IMR-90 (cell line): ENCODE measurements around the gene MTAP. TPM values are rescaled to one million over a fixed set of nuclear protein-coding genes. Genes with fewer than 3 reads are reported as not detected.
"Not testable (repeated sequence)": the region's sequence is repeated elsewhere in the genome, so short reads cannot be mapped to it uniquely, and the experiment has no call there.

Experiments
- ATAC-seq: fragments of 200-7000 bp; cut with Tn5 transposase; 2 replicates; pipeline ENCODE4 v1.9.1; 2020; ENCODE audit warnings: low read depth, mild to moderate bottlenecking, moderate library complexity
- BruUV-seq: library from RNA; stranded (reverse); fragments of 400-500 nt; replicated peaks from 2 replicates; lab custom pipeline; 2021; lab: Mats Ljungman, UMichigan
- CTCF ChIA-PET: fragments of 300-600 bp; formaldehyde crosslinking; extraction: SDS; loops from one replicate; lab custom pipeline; 2021; ENCODE audit warnings: antibody characterized with exemption; lab: Yijun Ruan, JAX
- POLR2A ChIA-PET: fragments of 300-600 bp; sonication (Branson Sonifier 250); formaldehyde crosslinking; loops from one replicate; lab custom pipeline; 2022; ENCODE audit warnings: antibody characterized with exemption; ENCODE audit not compliant: unreplicated experiment; lab: Charles Lee
- DNase-seq: peaks from one replicate; pipeline ENCODE4 v3.0.0; 2013
- H2AFZ ChIP-seq: replicated peaks from 2 replicates; pipeline ENCODE3; 2013; ENCODE audit warnings: low read length, mild to moderate bottlenecking; ENCODE audit not compliant: poor library complexity
- H2AK5ac ChIP-seq: 2 replicates; pipeline ENCODE4 v1.6.1; 2013; ENCODE audit warnings: low read depth, low read length, inconsistent platforms
- H2AK9ac ChIP-seq: replicated peaks from 2 replicates; pipeline ENCODE3; 2013; ENCODE audit warnings: mild to moderate bottlenecking, low read depth, low read length, moderate library complexity; ENCODE audit not compliant: poor library complexity
- H2BK120ac ChIP-seq: 2 replicates; pipeline ENCODE4 v1.6.1; 2013; ENCODE audit warnings: low read depth, low read length, inconsistent platforms
- H2BK15ac ChIP-seq: 3 replicates; pipeline ENCODE4 v1.6.1; 2013; ENCODE audit warnings: low read depth, low read length, inconsistent platforms
- H2BK20ac ChIP-seq: 2 replicates; pipeline ENCODE4 v1.6.1; 2013; ENCODE audit warnings: low read depth, mild to moderate bottlenecking, inconsistent platforms, low read length, moderate library complexity
- H2BK5ac ChIP-seq: 2 replicates; pipeline ENCODE4 v1.6.1; 2013; ENCODE audit warnings: mild to moderate bottlenecking, low read depth, low read length, inconsistent platforms; ENCODE audit not compliant: poor library complexity, severe bottlenecking
- H3K14ac ChIP-seq: replicated peaks from 2 replicates; pipeline ENCODE4 v1.6.1; 2013; ENCODE audit warnings: low read depth, low read length, inconsistent platforms
- H3K18ac ChIP-seq: 2 replicates; pipeline ENCODE4 v1.6.1; 2013; ENCODE audit warnings: low read depth, low read length, control low read depth
- H3K23ac ChIP-seq: 2 replicates; pipeline ENCODE4 v1.6.1; 2013; ENCODE audit warnings: low read depth, low read length, inconsistent platforms
- H3K27ac ChIP-seq: 2 replicates; pipeline ENCODE4 v1.5.1; 2013; ENCODE audit warnings: mild to moderate bottlenecking, control low read depth, low read length; ENCODE audit not compliant: insufficient read depth
- H3K27me3 ChIP-seq: 2 replicates; pipeline ENCODE4 v1.6.1; 2013; ENCODE audit warnings: low read length; ENCODE audit not compliant: control insufficient read depth, insufficient read depth
- H3K36me3 ChIP-seq: 2 replicates; pipeline ENCODE4 v1.6.1; 2013; ENCODE audit warnings: low read length, mixed read lengths; ENCODE audit not compliant: control insufficient read depth, insufficient read depth
- H3K4ac ChIP-seq: 2 replicates; pipeline ENCODE4 v1.6.1; 2013; ENCODE audit warnings: low read depth, low read length, inconsistent platforms
- H3K4me1 ChIP-seq: 2 replicates; pipeline ENCODE4 v1.6.1; 2013; ENCODE audit warnings: low read length, mixed read lengths; ENCODE audit not compliant: control insufficient read depth, insufficient read depth
- H3K4me2 ChIP-seq: 2 replicates; pipeline ENCODE4 v1.6.1; 2013; ENCODE audit warnings: low read depth, mild to moderate bottlenecking, control low read depth, low read length, moderate library complexity
- H3K4me3 ChIP-seq: 2 replicates; pipeline ENCODE4 v1.5.1; 2013; ENCODE audit warnings: low read depth, mild to moderate bottlenecking, control low read depth, low read length, moderate library complexity; ENCODE audit not compliant: insufficient read depth
- H3K56ac ChIP-seq: 2 replicates; pipeline ENCODE4 v1.6.1; 2013; ENCODE audit warnings: low read length, inconsistent platforms; ENCODE audit not compliant: insufficient read depth; ENCODE audit errors: extremely low read depth
- H3K79me1 ChIP-seq, 2 experiments: 2 replicates each; pipeline ENCODE4 v1.6.1; 2013; ENCODE audit warnings: low read length in 2 of 2, inconsistent platforms in 1 of 2, low read depth in 1 of 2
- H3K9ac ChIP-seq: 2 replicates; pipeline ENCODE4 v1.6.1; 2013; ENCODE audit warnings: low read depth, low read length, control low read depth
- H3K9me1 ChIP-seq: 2 replicates; pipeline ENCODE4 v1.6.1; 2013; ENCODE audit warnings: low read length, inconsistent platforms; ENCODE audit not compliant: insufficient read depth
- H3K9me3 ChIP-seq: 2 replicates; pipeline ENCODE4 v1.6.1; 2013; ENCODE audit warnings: low read length; ENCODE audit not compliant: control insufficient read depth, insufficient read depth
- H4K20me1 ChIP-seq: 2 replicates; pipeline ENCODE4 v1.6.1; 2013; ENCODE audit warnings: low read length, inconsistent platforms; ENCODE audit not compliant: insufficient read depth
- H4K5ac ChIP-seq: 2 replicates; pipeline ENCODE4 v1.6.1; 2013; ENCODE audit warnings: mild to moderate bottlenecking, low read depth, low read length, control low read depth
- H4K8ac ChIP-seq, 2 experiments: 2 replicates each; pipeline ENCODE4 v1.6.1; 2013; ENCODE audit warnings: low read depth in 2 of 2, low read length in 2 of 2, control low read depth in 1 of 2, inconsistent platforms in 1 of 2
- H4K91ac ChIP-seq: 2 replicates; pipeline ENCODE4 v1.6.1; 2013; ENCODE audit warnings: low read depth, low read length, inconsistent platforms; ENCODE audit not compliant: insufficient read depth
- WGBS, 2 experiments: methylation state at CpG; one replicate each; pipeline versions ENCODE4 v1.1.5 to v1.1.7; 2013; ENCODE audit warnings: missing lambda C conversion rate in 2 of 2; ENCODE audit not compliant: insufficient read length in 1 of 2; ENCODE audit errors: extremely low coverage in 2 of 2; 5-methylcytosine and 5-hydroxymethylcytosine counted together
- dilution Hi-C: fragments of 300-500 bp; cut with HindIII; formaldehyde crosslinking; loops from one replicate; pipeline ENCODE4 v1.14.3; 2018; ENCODE audit warnings: low sequenced_read_pairs; ENCODE audit not compliant: unreplicated experiment
- in situ Hi-C: fragments of 300-500 bp; cut with MboI; formaldehyde crosslinking; loops from 3 replicates; pipeline ENCODE4 v1.14.3; 2019; ENCODE audit warnings: low sequenced_read_pairs, inconsistent platforms, mixed read lengths
- intact Hi-C: fragments of 100-400 bp; cut with micrococcal nuclease; formaldehyde crosslinking; loops from 2 replicates; pipeline ENCODE4 v1.10.0; 2022
- polyA plus RNA-seq, 3 experiments: library from polyadenylated mRNA; depleted of rRNA; stranded (reverse); fragments of >200 nt; gene quantifications; 2 replicates each; pipeline ENCODE4 v1.2.3, GENCODE V29; 2012; ENCODE audit warnings: low replicate concordance in 1 of 3
- total RNA-seq: library from RNA; depleted of rRNA; stranded (reverse); fragments of >200 nt; gene quantifications from 2 replicates; pipeline ENCODE4 v1.2.3, GENCODE V29; 2012

Gene MTAP
- total and polyA plus RNA-seq, 2 of the 4 experiments (the other 2 are of a cell fraction): 15.7 to 50.9 TPM

GRCh38 chr9:21959268-21959667, 156.8 kb downstream of the MTAP start:
- H3K23ac ChIP-seq, POLR2A ChIA-PET, H2BK120ac ChIP-seq, H3K4me2 ChIP-seq, H3K36me3 ChIP-seq, H2BK5ac ChIP-seq, in situ Hi-C loops, intact Hi-C loops, H3K9me1 ChIP-seq, H3K56ac ChIP-seq, H3K4ac ChIP-seq, DNase-seq, H3K9ac ChIP-seq, BruUV-seq, H3K4me1 ChIP-seq, dilution Hi-C loops, H3K27ac ChIP-seq, ATAC-seq, H4K20me1 ChIP-seq, CTCF ChIA-PET, H2AFZ ChIP-seq, H4K8ac ChIP-seq, H2AK5ac ChIP-seq, H4K91ac ChIP-seq, H2AK9ac ChIP-seq, H3K4me3 ChIP-seq, H4K5ac ChIP-seq, H3K18ac ChIP-seq, H3K14ac ChIP-seq, H2BK15ac ChIP-seq, H3K9me3 ChIP-seq, H3K79me1 ChIP-seq, H2BK20ac ChIP-seq, H3K27me3 ChIP-seq: not testable (repeated sequence)
- no CpG with 5 or more reads among the region's 33 CpGs for WGBS, 2 experiments
